HG02885 (cell line): ENCODE measurements around the gene CRYZL1.

Experiments
- ATAC-seq: cut with Tn5 transposase; IDR thresholded peaks from one replicate; pipeline ENCODE4 v1.9.1; 2021; ENCODE audit warnings: mild to moderate bottlenecking; ENCODE audit not compliant: unreplicated experiment, poor library complexity

Gene CRYZL1

DNA sequence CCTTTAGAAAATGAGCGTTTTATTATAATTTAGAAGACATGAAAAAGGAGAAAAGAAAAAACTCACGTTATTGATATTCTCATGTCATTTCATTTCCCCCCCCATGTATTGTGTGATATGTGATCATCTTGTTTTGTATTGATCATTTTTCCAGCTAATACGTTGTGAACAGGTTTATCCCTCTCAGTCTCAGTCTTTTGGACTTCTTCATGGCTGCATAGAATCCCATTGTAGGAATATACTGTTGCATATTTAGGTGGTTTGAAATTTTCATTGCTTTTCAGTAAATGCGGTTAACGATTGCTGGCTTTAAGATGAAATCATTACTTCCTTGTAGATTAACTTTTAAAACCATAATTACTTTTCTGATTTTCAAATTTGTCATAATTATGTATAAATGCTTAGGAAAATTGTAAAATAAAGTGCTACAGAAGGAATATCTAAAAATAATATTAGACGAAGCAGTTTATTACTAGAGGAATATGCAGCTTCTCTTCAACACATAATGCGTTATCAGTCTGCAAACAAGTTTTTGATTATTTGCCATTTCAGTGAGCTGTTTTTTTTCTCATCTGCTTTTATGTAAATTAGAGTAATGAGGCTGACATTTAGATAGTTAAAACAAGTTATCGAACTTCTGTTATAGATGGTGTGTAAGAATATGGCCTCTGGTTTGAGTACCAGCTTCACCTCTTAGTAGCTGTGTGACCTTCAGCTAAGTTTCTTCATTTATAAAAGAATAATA lies 96.9 kb downstream of the CRYZL1 start:
- ATAC-seq, result no peak

DNA sequence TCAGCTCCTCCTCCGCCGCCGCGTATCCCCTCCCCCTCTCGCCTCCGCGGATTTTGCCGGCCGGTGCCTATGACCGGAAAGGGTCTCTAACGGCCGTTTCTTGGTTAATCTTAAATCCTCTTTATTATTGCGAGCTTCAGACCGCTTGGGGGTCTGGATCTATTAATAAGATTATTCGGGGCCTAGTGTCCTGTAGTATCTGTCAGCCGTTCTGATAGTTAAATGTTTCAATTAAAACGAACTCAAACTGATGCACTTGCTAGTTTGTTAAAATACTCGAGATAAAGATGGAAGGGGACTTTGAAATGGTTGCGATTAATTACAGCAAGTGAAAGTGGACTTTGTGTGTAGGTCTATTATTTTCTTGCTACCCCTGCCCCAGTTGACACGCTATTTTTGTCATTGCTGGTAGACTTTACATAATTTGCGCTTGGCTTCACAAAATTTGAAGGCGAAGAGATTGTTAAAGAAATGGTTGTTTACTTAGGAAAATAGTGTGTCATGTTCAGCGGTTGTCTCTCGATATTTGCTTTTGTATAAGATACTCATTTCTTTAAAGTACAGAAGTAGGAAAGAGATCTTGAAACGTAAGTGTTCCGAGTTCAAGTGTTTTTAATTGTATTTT lies 97.9 kb downstream of the CRYZL1 start:
- ATAC-seq, result peak; percentile 18

DNA sequence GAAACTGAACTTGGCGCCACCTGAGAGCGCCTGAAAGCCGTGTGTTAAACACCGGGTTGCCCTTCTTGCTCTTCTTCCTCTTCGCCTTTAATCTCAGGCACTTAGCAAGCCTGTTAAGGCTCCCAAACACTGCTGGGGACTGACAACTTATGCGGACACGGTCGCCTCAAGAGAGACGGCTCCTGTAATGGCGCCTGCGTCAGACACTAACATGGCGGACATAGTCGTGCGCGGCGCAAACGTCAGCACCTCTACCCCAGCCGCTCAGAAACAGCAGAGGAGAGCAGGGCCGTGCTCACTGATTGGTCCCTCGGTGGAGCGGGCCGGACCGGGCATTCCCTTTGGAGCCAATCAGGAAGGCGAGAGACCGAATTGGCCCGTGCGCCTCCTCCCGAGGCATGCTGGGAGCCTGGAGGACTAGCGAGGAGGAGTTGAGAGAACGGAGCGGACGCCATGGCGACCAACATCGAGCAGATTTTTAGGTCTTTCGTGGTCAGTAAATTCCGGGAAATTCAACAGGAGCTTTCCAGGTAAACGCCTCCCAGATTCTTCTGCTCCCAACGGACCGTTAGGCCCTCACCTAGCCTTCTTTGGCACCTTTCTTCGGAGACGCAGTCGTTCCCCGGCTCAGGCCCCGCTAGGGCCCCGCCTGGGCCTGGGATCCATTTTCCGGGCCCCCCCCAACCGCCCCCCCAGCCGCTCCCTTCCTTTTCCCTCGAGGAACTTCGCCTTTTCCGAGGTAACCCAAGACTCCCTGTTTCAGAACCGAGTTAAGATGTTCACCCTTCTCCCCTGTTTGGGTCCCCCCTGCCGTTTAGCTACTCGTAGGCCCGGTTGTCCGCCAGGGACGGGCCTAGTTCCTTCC lies 98.7 kb downstream of the CRYZL1 start, which contains the start of gene SON:
TSS of gene SON (plus strand) at position 399 of the 865 bp plus-strand sequence. CDS start at position 454, 55 bp downstream.
- peak; percentile 95 for ATAC-seq

DNA sequence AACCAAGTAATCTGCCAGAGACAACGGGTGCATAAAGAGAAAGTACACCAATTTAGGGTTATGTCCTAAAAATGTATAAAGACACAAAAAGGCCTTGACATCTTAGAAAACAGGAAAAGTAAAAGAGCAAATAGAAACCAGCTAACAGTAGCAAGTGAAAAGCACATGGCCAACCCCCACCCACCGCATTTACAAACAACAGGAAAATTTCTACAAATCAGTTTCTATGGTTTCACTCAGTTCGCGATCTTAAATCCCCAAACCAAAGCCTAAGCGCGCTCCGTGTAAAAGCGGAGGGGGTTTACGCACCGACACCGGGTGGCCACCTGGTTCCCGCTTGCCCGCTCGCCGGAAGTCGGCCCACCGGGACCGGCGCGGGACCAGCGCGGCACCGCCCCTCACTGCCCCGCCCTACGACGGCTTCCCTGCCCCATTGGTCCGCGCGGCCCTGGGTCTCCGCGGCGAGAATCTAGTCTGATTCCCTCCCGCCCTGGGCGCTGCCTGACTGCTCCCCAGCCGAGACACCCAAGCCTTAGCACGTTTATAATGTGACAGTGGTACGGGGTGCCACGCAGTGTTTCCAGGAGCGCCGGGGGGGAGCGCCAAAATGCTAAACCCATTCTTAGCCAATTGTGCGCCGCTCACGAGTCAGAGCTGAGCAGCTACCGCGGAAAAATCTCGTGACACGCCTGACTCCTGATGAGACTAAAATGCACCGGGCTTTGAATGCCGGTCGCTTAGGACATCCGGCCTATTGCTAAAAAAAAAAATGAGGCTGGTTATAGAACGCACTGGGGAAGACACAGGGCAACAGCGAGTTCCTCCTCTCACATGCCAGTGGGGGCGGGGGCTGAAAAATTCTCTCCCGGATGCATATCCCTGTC lies 99.5 kb downstream of the CRYZL1 start, which contains the start of gene GART:
TSS of gene GART (minus strand) at position 362 of the 884 bp plus-strand sequence. CDS start 2,802 bp downstream, outside the sequence.
- ATAC-seq, result peak; percentile 62

DNA sequence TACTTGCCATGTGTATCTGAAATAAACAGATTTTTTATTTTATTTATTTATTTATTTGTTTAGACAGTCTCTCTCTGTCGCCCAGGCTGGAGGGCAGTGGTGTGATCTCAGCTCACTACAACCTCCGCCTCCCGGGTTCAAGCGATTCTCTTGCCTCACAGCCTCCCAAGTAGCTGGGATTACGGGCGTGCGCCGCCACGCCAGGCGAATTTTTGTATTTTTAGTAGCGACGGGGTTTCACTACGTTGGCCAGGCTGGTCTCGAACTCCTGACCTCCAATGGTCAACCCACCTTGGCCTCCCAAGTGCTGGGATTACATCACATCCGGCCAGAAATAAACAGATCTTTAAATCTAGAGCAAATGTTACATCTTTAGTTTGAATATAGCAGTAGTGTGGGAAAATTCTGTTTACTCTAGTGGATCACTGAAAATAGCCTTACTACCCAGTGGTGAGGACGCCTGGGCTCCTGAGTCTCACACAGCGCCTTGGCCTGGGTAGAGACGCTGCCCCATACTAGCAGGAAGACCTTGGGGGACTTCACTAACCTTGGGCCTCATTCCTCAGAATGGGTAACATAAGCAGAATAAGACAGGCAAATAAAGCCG lies 100.3 kb downstream of the CRYZL1 start:
- ATAC-seq, result no peak

DNA sequence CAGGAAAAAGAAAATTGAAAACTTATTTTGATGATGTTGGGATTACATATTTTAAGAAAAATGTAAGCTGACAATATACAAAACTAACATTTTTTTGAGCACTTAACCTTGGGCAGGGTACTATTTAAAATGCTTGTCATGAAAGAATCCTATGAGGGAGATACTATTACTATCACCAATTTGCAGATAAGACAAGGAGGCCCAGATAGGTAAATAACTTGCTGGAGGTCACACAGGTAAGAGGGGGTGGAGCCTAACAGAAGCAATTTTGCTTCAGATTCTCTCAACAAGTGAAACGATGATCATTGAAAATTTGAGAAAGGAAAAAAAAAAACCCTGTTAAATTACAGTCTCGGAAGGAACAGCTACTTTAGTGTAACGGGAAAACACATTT lies 100.8 kb downstream of the CRYZL1 start:
- no peak for ATAC-seq

DNA sequence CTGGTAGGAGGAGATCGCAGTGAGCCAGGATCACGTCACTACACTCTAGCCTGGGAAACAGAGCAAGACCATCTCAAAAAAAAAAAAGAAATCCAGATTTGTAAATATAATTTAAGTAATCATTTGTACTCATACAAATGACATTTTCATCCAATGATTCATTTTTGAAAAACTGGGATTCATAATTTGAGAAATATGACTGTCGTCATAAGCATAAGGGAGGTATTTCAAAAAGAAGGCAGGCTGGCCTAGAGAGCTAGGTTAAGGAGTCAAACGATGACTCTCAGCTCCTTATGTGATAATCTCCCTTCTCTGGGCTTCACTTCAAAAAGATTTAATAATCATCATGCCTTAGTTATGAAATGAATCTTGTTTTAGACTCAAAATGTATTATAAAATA lies 101.9 kb downstream of the CRYZL1 start:
- no peak for ATAC-seq
